Body of pancreas (tissue), 4 donors: ENCODE results near the gene LRRC1. TPM values are rescaled to one million over a fixed set of nuclear protein-coding genes. Genes with fewer than 3 reads are reported as not detected.

ENCODE experiments used
- ATAC-seq: fragments of 150-250 bp; one replicate; pipeline ENCODE4 v1.9.1; 2016
- DNase-seq, 4 donors: peaks; one replicate each; pipeline ENCODE4 v3.0.0-alpha.2; 2019
- H3K27ac ChIP-seq, 4 donors: fragments of 200-600 bp; sonication (generic); 1 replicate in 3 of 4; 2 replicates in 1 of 4; pipeline versions ENCODE4 v1.5.1 to v1.6.1; 2016 to 2019; ENCODE audit warnings: mild to moderate bottlenecking in 1 of 4, mixed read lengths in 1 of 4, moderate library complexity in 1 of 4
- H3K27me3 ChIP-seq, 2 donors: fragments of 200-600 bp; sonication (generic); one replicate each; pipeline ENCODE4 v1.6.0; 2016; ENCODE audit warnings: mild to moderate bottlenecking in 1 of 2
- H3K36me3 ChIP-seq, 2 donors: fragments of 200-600 bp; sonication (generic); replicated peaks in 1 of 2; 2 replicates each; pipeline ENCODE4 v1.5.1; 2016; ENCODE audit warnings: low read depth in 2 of 2; ENCODE audit not compliant: insufficient read depth in 1 of 2
- H3K4me1 ChIP-seq: fragments of 200-600 bp; sonication (generic); one replicate; pipeline ENCODE4 v1.6.0; 2016
- H3K4me3 ChIP-seq, 2 donors: fragments of 200-600 bp; sonication (generic); 1 replicate in 1 of 2; 2 replicates in 1 of 2; pipeline ENCODE4 v1.5.1; 2016 to 2019
- H3K9me3 ChIP-seq, 3 donors: fragments of 200-600 bp; sonication (generic); 1 replicate in 2 of 3; 2 replicates in 1 of 3; pipeline ENCODE4 v1.5.1; 2016
- CTCF ChIP-seq, 7 experiments: fragments of 450-650 bp in 4 of 7; fragments of 200-600 bp in 3 of 7; sonication (generic) in 3 of 7; IDR thresholded peaks; one replicate each; pipeline ENCODE4 v1.5.1; 2016 to 2019; ENCODE audit warnings: antibody characterized with exemption in 7 of 7
- POLR2A ChIP-seq, 3 donors: fragments of 450-650 bp; IDR thresholded peaks; one replicate each; pipeline ENCODE4 v1.6.1; 2016; ENCODE audit warnings: antibody characterized with exemption in 3 of 3, mild to moderate bottlenecking in 2 of 3
- WGBS, 2 donors: methylation state at CpG; one replicate each; pipeline ENCODE4 v1.1.5; 2017; 5-methylcytosine and 5-hydroxymethylcytosine counted together
- intact Hi-C: fragments of 100-400 bp; cut with DNase I; formaldehyde crosslinking; loops from one replicate; pipeline ENCODE4 v1.15.1; 2023
- total RNA-seq, 2 donors: library from RNA; depleted of rRNA; stranded (reverse); fragments of >200 nt; gene quantifications; one replicate each; pipeline ENCODE4 v1.1.0, GENCODE V29; 2016

The LRRC1 gene
- total RNA-seq, 2 donors from 2014 or later = 13.2 to 17.1 TPM

GRCh38 chr6:53761036-53761435, 33.8 kb upstream of the LRRC1 start:
- intact Hi-C loops = no loop called here
- Histone ChIP-seq H3K9me3 (no peaks in the 10 kb centered on the region), H3K4me1 (no peaks in the 10 kb centered on the region), H3K36me3 (no peaks in the 10 kb centered on the region), H3K27ac (no peak overlapping the region), H3K4me3 (no peak overlapping the region), H3K27me3 (no peaks in the 10 kb centered on the region)
- 54 to 67% methylated on average over 1 of the region's 1 CpG for WGBS, 2 donors
- DNase-seq (no peak), ATAC-seq (no peak)
- no peak for TF ChIP-seq POLR2A (IDR thresholded peaks at IDR 0.05)
- no peak for TF ChIP-seq CTCF (IDR thresholded peaks at IDR 0.05)

DNA sequence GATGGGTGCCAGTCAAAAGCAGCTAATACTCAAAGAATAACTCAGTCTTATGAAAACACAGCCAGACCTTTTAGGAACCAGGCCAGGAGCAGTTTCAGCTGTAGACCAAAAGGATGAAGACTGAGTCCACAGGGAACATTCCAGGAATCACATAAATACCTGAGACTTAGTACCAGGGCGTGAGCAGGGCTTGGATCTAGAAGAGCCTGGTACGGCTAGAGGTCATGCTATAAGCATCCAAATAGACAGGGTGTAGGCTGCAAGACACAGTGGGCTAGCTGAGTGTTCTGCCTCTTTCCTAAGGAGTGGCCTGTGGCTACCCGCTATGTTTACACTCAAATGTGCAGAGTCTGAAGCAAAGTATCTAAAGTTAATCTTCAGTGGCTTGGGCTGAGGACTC, 29.5 kb upstream of the LRRC1 start:
- Histone ChIP-seq H3K4me3 (no peak overlapping the region), H3K27me3 (no peaks in the 10 kb centered on the region), H3K27ac (no peak overlapping the region), H3K9me3 (no peaks in the 10 kb centered on the region), H3K36me3 (no peaks in the 10 kb centered on the region), H3K4me1 (no peaks in the 10 kb centered on the region)
- intact Hi-C loops = no loop called here
- no peak for TF ChIP-seq POLR2A (IDR thresholded peaks at IDR 0.05)
- TF ChIP-seq CTCF (IDR thresholded peaks at IDR 0.05) = no peak
- ATAC-seq (no peak), DNase-seq (no peak)
- WGBS, 2 donors = 94 to 95% methylated on average over 3 of the region's 3 CpGs

DNA sequence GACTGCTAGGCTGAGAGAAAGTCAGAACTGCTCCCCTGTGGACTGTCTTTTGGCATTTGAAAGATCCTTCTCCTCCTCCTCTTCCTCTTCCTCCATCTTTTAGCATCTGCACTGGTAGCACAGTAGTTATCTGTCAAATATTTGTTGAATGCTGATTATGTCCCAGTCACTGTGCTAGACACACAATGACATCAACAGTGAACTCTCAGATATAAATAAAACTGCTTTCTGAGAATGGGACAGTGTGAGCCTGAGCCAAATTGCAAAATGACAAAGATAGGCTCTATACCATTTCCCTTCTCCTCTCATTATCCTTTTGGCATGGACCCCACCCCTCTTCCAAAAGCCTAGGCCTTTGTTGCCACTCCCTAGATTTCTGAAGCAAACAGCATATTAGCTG, 27.9 kb upstream of the LRRC1 start:
- no peak for DNase-seq
- TF ChIP-seq POLR2A (IDR thresholded peaks at IDR 0.05) (no peak), CTCF (IDR thresholded peaks at IDR 0.05) (no peak)
- H3K4me1 ChIP-seq = no peaks in the 10 kb centered on the region
- no peaks in the 10 kb centered on the region for H3K9me3 ChIP-seq
- H3K36me3 ChIP-seq = no peaks in the 10 kb centered on the region
- no peak for ATAC-seq
- no peak overlapping the region for H3K27ac ChIP-seq
- no peaks in the 10 kb centered on the region for H3K27me3 ChIP-seq
- intact Hi-C loops = no loop called here
- H3K4me3 ChIP-seq = no peak overlapping the region

- H3K4me1 ChIP-seq = no peaks in the 10 kb centered on the region
- H3K27me3 ChIP-seq = no peaks in the 10 kb centered on the region
- DNase-seq (no peak), ATAC-seq (no peak)
- H3K4me3 ChIP-seq = no peak overlapping the region
- WGBS, 2 donors = 67 to 82% methylated on average over 4 of the region's 4 CpGs
- TF ChIP-seq CTCF (IDR thresholded peaks at IDR 0.05) = no peak
- TF ChIP-seq POLR2A (IDR thresholded peaks at IDR 0.05) = no peak
- H3K9me3 ChIP-seq = no peaks in the 10 kb centered on the region
- H3K27ac ChIP-seq = no peak overlapping the region
- H3K36me3 ChIP-seq = no peaks in the 10 kb centered on the region
- intact Hi-C loops = no loop called here
These were observed 26.9 kb upstream of the LRRC1 start for GRCh38 chr6:53767941-53768340.

DNA sequence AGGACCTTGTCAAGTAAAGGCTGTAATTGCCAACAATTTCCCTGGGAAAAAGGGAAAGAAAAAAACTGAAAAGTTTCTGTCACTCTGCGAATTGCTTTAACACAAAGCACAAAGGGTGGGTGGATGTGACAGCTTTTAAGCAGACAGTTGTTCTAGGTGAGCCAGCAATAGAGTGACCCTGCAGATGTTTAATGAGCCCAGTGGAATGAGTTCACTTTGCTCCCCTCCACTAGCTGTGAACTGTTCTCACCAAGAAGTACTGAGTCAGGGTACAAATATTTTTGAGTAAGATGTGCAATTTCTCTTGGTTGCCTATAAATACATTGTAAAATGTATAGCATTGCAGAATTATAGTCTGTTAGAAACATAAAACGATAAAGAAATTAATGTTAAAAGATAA, 26.2 kb upstream of the LRRC1 start:
- WGBS, 2 donors = 74 to 81% methylated on average over 2 of the region's 2 CpGs
- Histone ChIP-seq H3K36me3 (no peaks in the 10 kb centered on the region), H3K27me3 (no peaks in the 10 kb centered on the region), H3K4me3 (no peak overlapping the region), H3K9me3 (no peaks in the 10 kb centered on the region), H3K4me1 (no peaks in the 10 kb centered on the region), H3K27ac (no peak overlapping the region)
- intact Hi-C loops = no loop called here
- no peak for ATAC-seq
- TF ChIP-seq CTCF (IDR thresholded peaks at IDR 0.05) (no peak), POLR2A (IDR thresholded peaks at IDR 0.05) (no peak)
- DNase-seq = no peak
